SK-N-SH treated with all-trans-retinoic acid at 6 μM for 48 hours (cell line): Measurements from ENCODE around the gene FUOM.

Experiments used
- ATAC-seq: fragments of 200-7000 bp; cut with Tn5 transposase; 3 replicates; pipeline ENCODE4 v1.9.1; 2020; ENCODE audit warnings: mild to moderate bottlenecking, moderate library complexity
- BACH2 ChIP-seq: fragments of 250-450 bp; sonication (Bioruptor Pico); IDR thresholded peaks from 2 replicates; pipeline ENCODE4 v1.9.0; 2021; ENCODE audit warnings: mild to moderate bottlenecking, borderline replicate concordance
- GLIS3 ChIP-seq: fragments of 250-450 bp; sonication (Bioruptor Pico); IDR thresholded peaks from 2 replicates; pipeline ENCODE4 v1.5.0; 2020; ENCODE audit warnings: mild to moderate bottlenecking, moderate library complexity
- ISL1 ChIP-seq: fragments of 250-450 bp; sonication (Bioruptor Pico); IDR thresholded peaks from 2 replicates; pipeline ENCODE4 v2.1.2; 2022; ENCODE audit warnings: mild to moderate bottlenecking, moderate library complexity
- OSR1 ChIP-seq: fragments of 250-450 bp; sonication (Bioruptor Pico); IDR thresholded peaks from 2 replicates; pipeline ENCODE4 v1.8.0; 2022; ENCODE audit warnings: moderate library complexity, mild to moderate bottlenecking, inconsistent platforms
- RARB ChIP-seq: fragments of 250-450 bp; sonication (Bioruptor Pico); IDR thresholded peaks from 2 replicates; pipeline ENCODE4 v1.8.0; 2021; ENCODE audit warnings: mild to moderate bottlenecking, moderate library complexity
- SNAI2 ChIP-seq: fragments of 250-450 bp; sonication (Bioruptor Pico); IDR thresholded peaks from 2 replicates; pipeline ENCODE4 v1.5.0; 2020; ENCODE audit warnings: mild to moderate bottlenecking, moderate library complexity
- TCF4 ChIP-seq: fragments of 250-450 bp; sonication (Bioruptor Pico); IDR thresholded peaks from 2 replicates; pipeline ENCODE4 v1.8.0; 2021; ENCODE audit warnings: mild to moderate bottlenecking, moderate library complexity, borderline replicate concordance
- TOX ChIP-seq: fragments of 250-450 bp; sonication (Bioruptor Pico); IDR thresholded peaks from 2 replicates; pipeline ENCODE4 v1.8.0; 2021; ENCODE audit warnings: mild to moderate bottlenecking, moderate library complexity, borderline replicate concordance
- ZC3H10 ChIP-seq: fragments of 250-450 bp; sonication (Bioruptor Pico); IDR thresholded peaks from 2 replicates; pipeline ENCODE4 v1.5.1; 2021; ENCODE audit warnings: mild to moderate bottlenecking, moderate library complexity
- ZFP30 ChIP-seq: fragments of 450-650 bp; formaldehyde crosslinking; IDR thresholded peaks from 2 replicates; pipeline ENCODE4 v1.5.0; 2022; ENCODE audit warnings: mild to moderate bottlenecking, moderate library complexity
- ZNF565 ChIP-seq: fragments of 450-650 bp; formaldehyde crosslinking; conservative IDR thresholded peaks from 2 replicates; pipeline ENCODE4 v1.5.0; 2020; ENCODE audit warnings: low read depth, mild to moderate bottlenecking, moderate library complexity
- ZNF70 ChIP-seq: fragments of 450-650 bp; formaldehyde crosslinking; IDR thresholded peaks from 2 replicates; pipeline ENCODE4 v1.5.0; 2020; ENCODE audit warnings: mild to moderate bottlenecking, moderate library complexity
- ZNF8 ChIP-seq: fragments of 450-650 bp; formaldehyde crosslinking; IDR thresholded peaks from 2 replicates; pipeline ENCODE4 v1.5.0; 2020; ENCODE audit warnings: mild to moderate bottlenecking, moderate library complexity
- TF ChIP-seq, protein P1 (sequence below): fragments of 250-450 bp; sonication (Bioruptor Pico); IDR thresholded peaks from 2 replicates; pipeline ENCODE4 v1.8.0; 2021; ENCODE audit warnings: low read depth, mild to moderate bottlenecking, moderate library complexity, borderline replicate concordance
- TF ChIP-seq, protein P2 (sequence below): fragments of 250-450 bp; sonication (Bioruptor Pico); IDR thresholded peaks from 2 replicates; pipeline ENCODE4 v1.5.0; 2020; ENCODE audit warnings: mild to moderate bottlenecking, moderate library complexity
- TF ChIP-seq, protein P3 (sequence below): fragments of 250-450 bp; sonication (Bioruptor Pico); IDR thresholded peaks from 2 replicates; pipeline ENCODE4 v1.8.0; 2020; ENCODE audit warnings: mild to moderate bottlenecking, moderate library complexity, borderline replicate concordance
- TF ChIP-seq, protein P4 (sequence below): fragments of 250-450 bp; sonication (Bioruptor Pico); IDR thresholded peaks from 2 replicates; pipeline ENCODE4 v1.5.1; 2020; ENCODE audit warnings: low read depth, mild to moderate bottlenecking, moderate library complexity
- TF ChIP-seq, protein P5 (sequence below): fragments of 250-450 bp; sonication (Bioruptor Pico); IDR thresholded peaks from 2 replicates; pipeline ENCODE4 v1.5.1; 2021; ENCODE audit warnings: mild to moderate bottlenecking, moderate library complexity

The FUOM gene

DNA sequence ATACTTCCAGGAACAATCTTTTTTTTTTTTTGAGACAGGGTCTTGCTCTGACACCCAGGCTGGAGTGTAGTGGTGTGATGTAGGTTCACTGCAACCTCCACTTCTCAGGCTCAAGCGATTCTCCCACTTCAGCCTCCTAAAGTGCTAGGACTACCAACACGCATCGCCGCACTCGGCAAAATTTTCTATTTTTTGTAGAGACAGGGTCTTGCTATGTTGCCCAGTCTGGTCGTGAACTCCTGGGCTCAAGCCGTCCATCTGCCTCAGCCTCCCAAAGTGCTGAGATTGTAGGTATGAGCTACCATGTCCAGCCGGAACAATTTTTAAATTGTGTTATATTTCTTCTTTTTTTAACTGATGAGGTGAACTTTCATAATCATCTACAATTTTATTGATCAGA lies 47.0 kb downstream of the FUOM start:
- TF ChIP-seq BACH2 (no peak), TOX (CRISPR knock-in tag) (no peak), OSR1 (CRISPR knock-in tag) (no peak), ISL1 (CRISPR knock-in tag) (no peak), ZFP30 (CRISPR knock-in tag) (no peak), GLIS3 (no peak), SNAI2 (CRISPR knock-in tag) (no peak)
- TF ChIP-seq, protein P1, sequence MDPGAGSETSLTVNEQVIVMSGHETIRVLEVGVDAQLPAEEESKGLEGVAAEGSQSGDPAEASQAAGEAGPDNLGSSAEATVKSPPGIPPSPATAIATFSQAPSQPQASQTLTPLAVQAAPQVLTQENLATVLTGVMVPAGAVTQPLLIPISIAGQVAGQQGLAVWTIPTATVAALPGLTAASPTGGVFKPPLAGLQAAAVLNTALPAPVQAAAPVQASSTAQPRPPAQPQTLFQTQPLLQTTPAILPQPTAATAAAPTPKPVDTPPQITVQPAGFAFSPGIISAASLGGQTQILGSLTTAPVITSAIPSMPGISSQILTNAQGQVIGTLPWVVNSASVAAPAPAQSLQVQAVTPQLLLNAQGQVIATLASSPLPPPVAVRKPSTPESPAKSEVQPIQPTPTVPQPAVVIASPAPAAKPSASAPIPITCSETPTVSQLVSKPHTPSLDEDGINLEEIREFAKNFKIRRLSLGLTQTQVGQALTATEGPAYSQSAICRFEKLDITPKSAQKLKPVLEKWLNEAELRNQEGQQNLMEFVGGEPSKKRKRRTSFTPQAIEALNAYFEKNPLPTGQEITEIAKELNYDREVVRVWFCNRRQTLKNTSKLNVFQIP (CRISPR knock-in tag) = no peak
- TF ChIP-seq, protein P2, sequence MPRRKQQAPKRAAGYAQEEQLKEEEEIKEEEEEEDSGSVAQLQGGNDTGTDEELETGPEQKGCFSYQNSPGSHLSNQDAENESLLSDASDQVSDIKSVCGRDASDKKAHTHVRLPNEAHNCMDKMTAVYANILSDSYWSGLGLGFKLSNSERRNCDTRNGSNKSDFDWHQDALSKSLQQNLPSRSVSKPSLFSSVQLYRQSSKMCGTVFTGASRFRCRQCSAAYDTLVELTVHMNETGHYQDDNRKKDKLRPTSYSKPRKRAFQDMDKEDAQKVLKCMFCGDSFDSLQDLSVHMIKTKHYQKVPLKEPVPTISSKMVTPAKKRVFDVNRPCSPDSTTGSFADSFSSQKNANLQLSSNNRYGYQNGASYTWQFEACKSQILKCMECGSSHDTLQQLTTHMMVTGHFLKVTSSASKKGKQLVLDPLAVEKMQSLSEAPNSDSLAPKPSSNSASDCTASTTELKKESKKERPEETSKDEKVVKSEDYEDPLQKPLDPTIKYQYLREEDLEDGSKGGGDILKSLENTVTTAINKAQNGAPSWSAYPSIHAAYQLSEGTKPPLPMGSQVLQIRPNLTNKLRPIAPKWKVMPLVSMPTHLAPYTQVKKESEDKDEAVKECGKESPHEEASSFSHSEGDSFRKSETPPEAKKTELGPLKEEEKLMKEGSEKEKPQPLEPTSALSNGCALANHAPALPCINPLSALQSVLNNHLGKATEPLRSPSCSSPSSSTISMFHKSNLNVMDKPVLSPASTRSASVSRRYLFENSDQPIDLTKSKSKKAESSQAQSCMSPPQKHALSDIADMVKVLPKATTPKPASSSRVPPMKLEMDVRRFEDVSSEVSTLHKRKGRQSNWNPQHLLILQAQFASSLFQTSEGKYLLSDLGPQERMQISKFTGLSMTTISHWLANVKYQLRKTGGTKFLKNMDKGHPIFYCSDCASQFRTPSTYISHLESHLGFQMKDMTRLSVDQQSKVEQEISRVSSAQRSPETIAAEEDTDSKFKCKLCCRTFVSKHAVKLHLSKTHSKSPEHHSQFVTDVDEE (CRISPR knock-in tag) = no peak

DNA sequence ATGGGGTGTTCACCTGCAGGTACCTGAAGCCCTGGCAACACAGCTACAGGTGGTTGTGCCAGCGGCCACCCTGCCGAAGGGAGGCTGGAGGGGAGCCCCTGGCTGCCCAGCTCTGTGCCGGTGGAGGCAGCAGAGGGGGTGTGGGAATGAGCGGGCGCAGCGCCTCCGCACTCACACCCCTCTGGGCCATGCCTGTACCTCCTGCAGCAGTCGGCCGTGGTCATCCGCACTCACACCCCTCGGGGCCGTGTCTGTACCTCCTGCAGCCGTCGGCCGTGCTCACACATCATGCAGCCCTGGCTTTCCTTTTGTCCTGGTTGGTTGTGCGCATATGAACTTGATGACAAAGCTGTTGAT lies 47.4 kb downstream of the FUOM start:
- TF ChIP-seq, protein P3, sequence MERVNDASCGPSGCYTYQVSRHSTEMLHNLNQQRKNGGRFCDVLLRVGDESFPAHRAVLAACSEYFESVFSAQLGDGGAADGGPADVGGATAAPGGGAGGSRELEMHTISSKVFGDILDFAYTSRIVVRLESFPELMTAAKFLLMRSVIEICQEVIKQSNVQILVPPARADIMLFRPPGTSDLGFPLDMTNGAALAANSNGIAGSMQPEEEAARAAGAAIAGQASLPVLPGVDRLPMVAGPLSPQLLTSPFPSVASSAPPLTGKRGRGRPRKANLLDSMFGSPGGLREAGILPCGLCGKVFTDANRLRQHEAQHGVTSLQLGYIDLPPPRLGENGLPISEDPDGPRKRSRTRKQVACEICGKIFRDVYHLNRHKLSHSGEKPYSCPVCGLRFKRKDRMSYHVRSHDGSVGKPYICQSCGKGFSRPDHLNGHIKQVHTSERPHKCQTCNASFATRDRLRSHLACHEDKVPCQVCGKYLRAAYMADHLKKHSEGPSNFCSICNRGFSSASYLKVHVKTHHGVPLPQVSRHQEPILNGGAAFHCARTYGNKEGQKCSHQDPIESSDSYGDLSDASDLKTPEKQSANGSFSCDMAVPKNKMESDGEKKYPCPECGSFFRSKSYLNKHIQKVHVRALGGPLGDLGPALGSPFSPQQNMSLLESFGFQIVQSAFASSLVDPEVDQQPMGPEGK = no peak
- TF ChIP-seq, protein P4, sequence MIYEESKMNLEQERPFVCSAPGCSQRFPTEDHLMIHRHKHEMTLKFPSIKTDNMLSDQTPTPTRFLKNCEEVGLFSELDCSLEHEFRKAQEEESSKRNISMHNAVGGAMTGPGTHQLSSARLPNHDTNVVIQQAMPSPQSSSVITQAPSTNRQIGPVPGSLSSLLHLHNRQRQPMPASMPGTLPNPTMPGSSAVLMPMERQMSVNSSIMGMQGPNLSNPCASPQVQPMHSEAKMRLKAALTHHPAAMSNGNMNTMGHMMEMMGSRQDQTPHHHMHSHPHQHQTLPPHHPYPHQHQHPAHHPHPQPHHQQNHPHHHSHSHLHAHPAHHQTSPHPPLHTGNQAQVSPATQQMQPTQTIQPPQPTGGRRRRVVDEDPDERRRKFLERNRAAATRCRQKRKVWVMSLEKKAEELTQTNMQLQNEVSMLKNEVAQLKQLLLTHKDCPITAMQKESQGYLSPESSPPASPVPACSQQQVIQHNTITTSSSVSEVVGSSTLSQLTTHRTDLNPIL (CRISPR knock-in tag) = no peak
- TF ChIP-seq OSR1 (CRISPR knock-in tag) = no peak
- TF ChIP-seq ZC3H10 (CRISPR knock-in tag) = no peak
- TF ChIP-seq TCF4 = no peak
- no peak for TF ChIP-seq GLIS3
- TF ChIP-seq ZNF565 (CRISPR knock-in tag) = no peak
- no peak for TF ChIP-seq ZNF70 (CRISPR knock-in tag)
- ATAC-seq = no peak

More for the DNA sequence above, 47.0 kb downstream of the FUOM start:
- ATAC-seq = no peak

DNA sequence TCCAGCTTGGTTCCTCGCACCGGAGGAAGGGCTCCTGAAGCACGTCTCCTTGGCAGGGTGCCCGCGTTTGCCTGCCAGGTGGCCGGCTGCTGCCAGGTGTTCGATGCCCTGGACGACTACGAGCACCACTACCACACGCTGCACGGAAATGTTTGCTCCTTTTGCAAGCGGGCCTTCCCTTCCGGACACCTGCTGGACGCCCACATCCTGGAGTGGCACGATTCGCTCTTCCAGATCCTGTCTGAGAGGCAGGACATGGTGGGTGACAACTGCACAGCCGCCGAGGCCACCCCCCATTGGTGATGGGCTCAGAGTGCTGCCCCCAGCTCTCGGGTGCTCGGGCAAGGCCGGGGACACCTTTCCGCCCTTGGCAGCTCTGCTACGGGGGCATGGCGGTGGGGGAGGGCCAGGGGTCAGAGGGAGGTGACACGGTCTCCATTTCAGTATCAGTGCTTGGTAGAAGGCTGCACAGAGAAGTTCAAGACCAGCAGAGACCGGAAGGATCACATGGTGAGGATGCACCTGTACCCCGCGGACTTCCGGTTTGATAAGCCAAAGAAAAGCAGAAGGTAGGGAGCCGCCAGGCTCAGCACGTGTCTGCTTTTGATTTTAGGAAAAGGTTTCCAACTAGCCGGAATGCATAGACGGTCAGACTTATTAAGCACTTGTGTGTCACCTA lies 48.0 kb downstream of the FUOM start:
- no peak for ATAC-seq
- TF ChIP-seq GLIS3 = no peak
- no peak for TF ChIP-seq ZNF70 (CRISPR knock-in tag)
- no peak for TF ChIP-seq TOX (CRISPR knock-in tag)
- TF ChIP-seq, protein P2 (CRISPR knock-in tag) = no peak
- TF ChIP-seq, protein P1 (CRISPR knock-in tag) = no peak
- TF ChIP-seq RARB = no peak
- no peak for TF ChIP-seq TCF4
- TF ChIP-seq SNAI2 (CRISPR knock-in tag) = no peak
- no peak for TF ChIP-seq ZFP30 (CRISPR knock-in tag)
- TF ChIP-seq, protein P3 = no peak
- no peak for TF ChIP-seq ZNF8 (CRISPR knock-in tag)
- TF ChIP-seq OSR1 (CRISPR knock-in tag) = no peak
- TF ChIP-seq BACH2 = no peak
- no peak for TF ChIP-seq ISL1 (CRISPR knock-in tag)
- TF ChIP-seq, protein P5, sequence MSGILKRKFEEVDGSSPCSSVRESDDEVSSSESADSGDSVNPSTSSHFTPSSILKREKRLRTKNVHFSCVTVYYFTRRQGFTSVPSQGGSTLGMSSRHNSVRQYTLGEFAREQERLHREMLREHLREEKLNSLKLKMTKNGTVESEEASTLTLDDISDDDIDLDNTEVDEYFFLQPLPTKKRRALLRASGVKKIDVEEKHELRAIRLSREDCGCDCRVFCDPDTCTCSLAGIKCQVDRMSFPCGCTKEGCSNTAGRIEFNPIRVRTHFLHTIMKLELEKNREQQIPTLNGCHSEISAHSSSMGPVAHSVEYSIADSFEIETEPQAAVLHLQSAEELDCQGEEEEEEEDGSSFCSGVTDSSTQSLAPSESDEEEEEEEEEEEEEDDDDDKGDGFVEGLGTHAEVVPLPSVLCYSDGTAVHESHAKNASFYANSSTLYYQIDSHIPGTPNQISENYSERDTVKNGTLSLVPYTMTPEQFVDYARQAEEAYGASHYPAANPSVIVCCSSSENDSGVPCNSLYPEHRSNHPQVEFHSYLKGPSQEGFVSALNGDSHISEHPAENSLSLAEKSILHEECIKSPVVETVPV (CRISPR knock-in tag) = no peak
